Measurements from ENCODE around the gene MPP2.
"Not testable (repeated sequence)": the region's sequence is repeated elsewhere in the genome, so short reads cannot be mapped to it uniquely, and the experiment has no call there.

MPP2 gene

DNA sequence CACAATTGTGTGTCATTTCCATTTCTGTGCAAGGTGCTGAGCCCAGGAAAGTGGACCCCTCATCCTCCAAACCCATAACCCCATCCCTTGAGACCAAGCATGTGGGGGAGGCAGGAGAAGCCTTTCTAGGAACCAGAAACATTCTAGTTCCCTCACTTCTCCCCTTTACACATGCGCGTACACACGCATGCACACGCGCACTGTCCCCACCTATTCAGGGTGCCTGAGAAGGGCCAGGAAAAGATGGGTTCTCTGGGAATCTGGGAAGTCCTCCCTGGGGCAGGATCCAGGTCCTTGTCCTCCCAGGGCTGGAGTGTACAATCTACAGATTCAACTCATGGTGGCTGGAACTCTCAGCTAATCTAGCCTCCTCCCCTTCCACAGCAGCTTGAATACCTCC lies 32.5 kb upstream of the MPP2 start:
- no peak for TF ChIP-seq CTCF (IDR thresholded peaks at IDR 0.05; ENCODE audit: control insufficient read depth, extremely low read depth, insufficient read depth)
- H3K4me3 ChIP-seq (ENCODE audit: low read depth, low read length), result no peak overlapping the region
- DNase-seq (ENCODE audit: low read depth), result no peak

DNA sequence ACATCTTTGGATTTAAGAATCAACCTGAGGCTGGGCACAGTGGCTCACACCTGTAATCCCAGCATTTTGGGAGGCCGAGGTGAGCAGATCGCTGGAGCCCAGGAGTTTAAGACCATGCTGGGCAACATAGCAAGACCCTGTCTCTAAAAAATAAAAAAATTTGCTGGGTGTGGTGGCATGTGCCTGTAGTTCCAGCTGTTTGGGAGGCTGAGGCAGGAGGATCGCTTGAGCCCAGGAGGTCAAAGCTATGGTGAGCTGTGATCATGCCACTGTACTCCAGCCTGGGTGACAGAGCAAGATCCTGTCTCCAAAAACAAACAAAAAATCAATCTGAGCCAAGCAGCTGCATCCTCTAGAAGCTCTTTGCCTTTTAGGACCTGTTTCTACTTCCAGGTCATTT lies 32.1 kb upstream of the MPP2 start:
- DNase-seq (ENCODE audit: low read depth); H3K4me3 ChIP-seq (ENCODE audit: low read depth, low read length): not testable (repeated sequence)

- no peak overlapping the region for H3K4me3 ChIP-seq (ENCODE audit: low read depth, low read length)
- TF ChIP-seq CTCF (IDR thresholded peaks at IDR 0.05; ENCODE audit: control insufficient read depth, extremely low read depth, insufficient read depth), result no peak
- DNase-seq (ENCODE audit: low read depth), result no peak
Observed at GRCh38 chr17:43938838-43939182, 31.5 kb upstream of the MPP2 start.

DNA sequence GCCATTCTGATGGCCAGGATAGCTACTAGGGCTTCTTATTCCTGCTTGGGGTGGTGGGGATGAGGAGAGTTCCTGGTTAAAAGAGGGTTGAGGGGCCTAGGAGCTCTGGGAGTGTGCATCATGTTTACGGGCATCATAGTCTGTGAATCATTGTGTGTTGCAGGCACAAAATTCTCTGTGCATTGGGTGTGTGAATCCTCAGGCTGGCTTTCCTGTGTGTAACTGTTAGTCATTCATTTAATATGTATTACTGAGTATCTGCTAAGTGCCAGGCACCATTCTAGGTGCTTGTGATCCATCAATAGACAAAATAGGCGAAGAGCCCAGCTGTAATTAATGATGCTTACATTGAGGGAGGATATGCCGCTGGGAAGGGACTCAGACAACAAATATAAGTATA lies 29.1 kb upstream of the MPP2 start:
- no peak overlapping the region for H3K4me3 ChIP-seq (ENCODE audit: low read depth, low read length)
- no peak for DNase-seq (ENCODE audit: low read depth)
- TF ChIP-seq CTCF (IDR thresholded peaks at IDR 0.05; ENCODE audit: control insufficient read depth, extremely low read depth, insufficient read depth), result no peak

DNA sequence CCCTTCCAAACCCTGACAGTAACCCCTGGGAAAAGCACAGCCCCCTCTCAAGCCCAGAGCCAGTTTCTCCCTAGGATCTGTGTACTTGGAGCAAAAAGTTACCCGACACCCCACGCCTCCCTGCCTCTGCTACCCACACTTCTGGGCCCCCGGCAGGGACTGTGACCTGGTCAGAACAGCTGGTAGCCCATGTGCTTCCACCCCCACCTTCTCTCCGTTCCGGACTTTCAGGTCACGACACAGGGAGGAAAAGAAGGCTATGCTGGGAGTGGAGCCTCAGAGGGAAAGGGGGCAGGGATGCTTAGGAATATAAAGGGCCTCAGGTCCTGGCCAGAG lies 28.6 kb upstream of the MPP2 start:
- no peak for DNase-seq (ENCODE audit: low read depth)
- H3K4me3 ChIP-seq (ENCODE audit: low read depth, low read length), result no peak overlapping the region
- no peak for TF ChIP-seq CTCF (IDR thresholded peaks at IDR 0.05; ENCODE audit: control insufficient read depth, extremely low read depth, insufficient read depth)

- no peak for DNase-seq (ENCODE audit: low read depth)
- H3K4me3 ChIP-seq (ENCODE audit: low read depth, low read length), result no peak overlapping the region
- no peak for TF ChIP-seq CTCF (IDR thresholded peaks at IDR 0.05; ENCODE audit: control insufficient read depth, extremely low read depth, insufficient read depth)
Observed at GRCh38 chr17:43935204-43935925, 28.0 kb upstream of the MPP2 start.

DNA sequence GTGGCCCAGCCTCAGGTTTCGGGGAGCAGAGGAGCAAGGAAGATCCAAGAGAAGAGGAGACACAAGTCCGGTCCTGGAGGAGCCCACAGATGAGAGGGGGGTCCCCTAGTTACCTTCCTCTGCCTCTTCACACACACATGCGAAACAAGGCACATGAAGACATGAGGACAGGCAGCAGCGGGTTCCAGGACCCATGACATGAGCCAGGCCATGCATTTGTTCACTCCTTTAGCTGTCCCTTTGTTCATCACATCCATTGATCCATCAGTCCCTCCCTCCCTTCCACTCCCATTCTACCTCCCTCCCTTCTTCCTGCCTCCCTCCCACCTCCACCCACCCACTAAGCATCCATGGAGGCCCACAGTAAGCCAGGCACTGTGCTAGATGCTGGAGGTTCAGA lies 25.6 kb upstream of the MPP2 start:
- DNase-seq (ENCODE audit: low read depth), result no peak
- H3K4me3 ChIP-seq (ENCODE audit: low read depth, low read length), result no peak overlapping the region
- TF ChIP-seq CTCF (IDR thresholded peaks at IDR 0.05; ENCODE audit: control insufficient read depth, extremely low read depth, insufficient read depth), result no peak
